GM12873 (cell line): ENCODE measurements around the gene BMP6.

Experiments used
- CTCF ChIP-seq: IDR thresholded peaks from 2 replicates; pipeline ENCODE4 v1.5.1; 2012; ENCODE audit warnings: low read depth, mild to moderate bottlenecking, moderate library complexity, low read length, control low read depth; ENCODE audit not compliant: insufficient read depth; ENCODE audit errors: missing control alignments

Gene BMP6

GRCh38 chr6:7805078-7805849, 79.4 kb downstream of the BMP6 start:
- no peak for TF ChIP-seq CTCF

- TF ChIP-seq CTCF = no peak
These were observed 79.9 kb downstream of the BMP6 start for GRCh38 chr6:7805850-7806214.

GRCh38 chr6:7806711-7807110, 80.8 kb downstream of the BMP6 start:
- no peak for TF ChIP-seq CTCF

GRCh38 chr6:7809346-7809745, 83.4 kb downstream of the BMP6 start:
- no peak for TF ChIP-seq CTCF

- TF ChIP-seq CTCF = no peak
These were observed 85.5 kb downstream of the BMP6 start for GRCh38 chr6:7811441-7811840.

GRCh38 chr6:7812623-7813022, 86.7 kb downstream of the BMP6 start:
- no peak for TF ChIP-seq CTCF

- no peak for TF ChIP-seq CTCF
These were observed 87.3 kb downstream of the BMP6 start for GRCh38 chr6:7813193-7813592.
